ENCODE measurements around the gene COL20A1. TPM values are rescaled to one million over a fixed set of nuclear protein-coding genes. Genes with fewer than 3 reads are reported as not detected.
A peak's percentile ranks its signal among the peaks of the same experiment; 100 is the strongest.

COL20A1 gene
- total RNA-seq, 1 donor from 2014 or later: not detected

DNA sequence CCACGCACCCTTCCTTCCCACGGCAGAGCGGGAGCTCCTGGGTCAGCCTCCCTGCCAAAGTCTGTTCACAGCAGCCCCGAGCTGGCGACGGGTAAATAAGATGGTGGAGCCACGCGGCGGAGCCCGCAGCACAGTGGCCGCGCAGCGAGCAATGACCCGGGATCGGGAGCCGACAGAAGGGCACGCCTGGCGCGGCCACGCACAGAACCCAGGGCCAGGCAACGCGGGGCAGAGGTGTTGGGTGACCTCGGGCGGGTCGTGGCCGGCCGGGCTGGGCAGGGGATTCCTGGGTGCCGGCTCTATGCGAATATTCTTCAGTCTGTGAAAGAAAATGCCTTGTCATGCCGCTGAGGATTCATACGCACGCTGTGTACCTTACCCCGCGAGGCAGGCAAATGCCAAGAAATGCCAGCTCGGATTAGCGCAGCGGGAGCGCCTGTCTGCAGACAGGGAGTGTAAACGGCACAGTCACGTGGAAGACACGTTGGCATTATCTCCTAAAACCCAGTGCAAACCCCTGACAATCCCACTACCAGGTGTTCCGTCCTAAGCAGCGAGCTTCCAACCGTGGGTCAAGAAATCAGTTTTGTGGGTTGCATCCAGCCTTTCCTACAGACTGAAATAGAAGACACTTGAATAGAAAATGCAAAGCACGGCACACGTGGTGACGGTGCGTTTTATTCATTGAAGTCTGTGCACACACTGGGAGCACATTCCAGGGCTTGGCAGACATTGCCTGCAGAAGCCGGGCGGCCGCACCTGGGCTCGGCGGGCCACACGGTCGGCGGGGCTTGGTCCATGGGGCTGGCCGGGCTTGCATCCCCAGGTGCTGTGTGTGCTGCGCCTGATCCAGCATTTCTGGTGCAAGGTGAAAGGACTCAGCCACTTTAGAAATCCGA, 49.8 kb downstream of the COL20A1 start:
- no peak overlapping the region for H3K4me3 ChIP-seq
- DNase-seq (no peak), ATAC-seq (no peak)
- no peaks in the 10 kb centered on the region for H3K9me3 ChIP-seq
- no peaks in the 10 kb centered on the region for H3K36me3 ChIP-seq
- intact Hi-C loops (cut with DNase I): no loop called here
- H3K27me3 ChIP-seq: peaks cover 31% of the 10 kb centered on the region
- no peak overlapping the region for H3K27ac ChIP-seq
- TF ChIP-seq, protein P1, sequence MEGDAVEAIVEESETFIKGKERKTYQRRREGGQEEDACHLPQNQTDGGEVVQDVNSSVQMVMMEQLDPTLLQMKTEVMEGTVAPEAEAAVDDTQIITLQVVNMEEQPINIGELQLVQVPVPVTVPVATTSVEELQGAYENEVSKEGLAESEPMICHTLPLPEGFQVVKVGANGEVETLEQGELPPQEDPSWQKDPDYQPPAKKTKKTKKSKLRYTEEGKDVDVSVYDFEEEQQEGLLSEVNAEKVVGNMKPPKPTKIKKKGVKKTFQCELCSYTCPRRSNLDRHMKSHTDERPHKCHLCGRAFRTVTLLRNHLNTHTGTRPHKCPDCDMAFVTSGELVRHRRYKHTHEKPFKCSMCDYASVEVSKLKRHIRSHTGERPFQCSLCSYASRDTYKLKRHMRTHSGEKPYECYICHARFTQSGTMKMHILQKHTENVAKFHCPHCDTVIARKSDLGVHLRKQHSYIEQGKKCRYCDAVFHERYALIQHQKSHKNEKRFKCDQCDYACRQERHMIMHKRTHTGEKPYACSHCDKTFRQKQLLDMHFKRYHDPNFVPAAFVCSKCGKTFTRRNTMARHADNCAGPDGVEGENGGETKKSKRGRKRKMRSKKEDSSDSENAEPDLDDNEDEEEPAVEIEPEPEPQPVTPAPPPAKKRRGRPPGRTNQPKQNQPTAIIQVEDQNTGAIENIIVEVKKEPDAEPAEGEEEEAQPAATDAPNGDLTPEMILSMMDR (IDR thresholded peaks at IDR 0.05): no peak
- H3K4me1 ChIP-seq: peaks cover 4% of the 10 kb centered on the region

DNA sequence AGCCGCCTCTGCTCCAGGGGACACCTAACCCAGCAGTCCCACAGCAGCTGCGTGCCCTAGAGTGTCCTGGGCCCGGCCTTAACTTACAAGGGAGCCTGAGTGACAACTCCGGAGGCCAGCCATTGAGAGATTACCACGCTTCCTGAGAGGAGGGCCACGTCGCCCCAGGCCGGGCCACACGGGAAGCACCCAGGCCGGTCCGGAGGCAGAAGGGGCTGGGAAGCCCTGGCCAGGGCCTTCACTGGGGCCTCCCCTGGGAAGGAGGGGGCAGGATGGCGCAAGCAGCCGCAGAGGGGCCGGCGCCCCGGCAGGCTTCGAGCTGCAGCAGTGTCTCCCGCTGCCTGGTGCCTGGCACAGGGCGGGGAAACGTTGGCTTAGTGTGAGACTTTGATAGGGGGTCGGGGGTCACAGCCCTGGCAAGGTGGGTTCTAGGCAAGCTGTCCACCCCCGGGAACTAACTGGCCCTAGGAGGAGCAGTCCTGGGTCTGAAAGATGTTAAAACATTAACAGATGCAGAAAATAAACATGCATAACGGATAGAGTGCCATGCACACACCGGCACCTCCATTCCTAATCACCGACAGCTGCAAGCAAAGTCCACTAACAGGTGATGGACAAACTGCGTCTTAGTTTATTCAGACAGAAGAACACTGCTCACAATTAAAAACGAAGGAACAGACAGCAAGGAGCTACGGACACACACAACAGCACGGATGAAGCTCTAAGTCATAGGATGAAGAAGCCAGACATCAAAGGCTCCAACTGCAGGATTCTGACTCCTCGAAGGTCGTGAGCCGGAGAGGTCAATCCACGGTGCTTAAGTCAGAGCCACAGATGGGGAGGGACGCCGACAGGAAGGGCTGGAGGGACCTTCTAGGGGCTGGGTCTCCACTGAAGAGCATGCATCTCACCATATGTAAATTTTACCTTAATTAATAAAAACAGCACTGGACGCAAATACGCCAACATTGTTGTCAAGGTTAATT, 50.8 kb downstream of the COL20A1 start:
- no peak overlapping the region for H3K4me3 ChIP-seq
- no peaks in the 10 kb centered on the region for H3K9me3 ChIP-seq
- no peaks in the 10 kb centered on the region for H3K36me3 ChIP-seq
- H3K27me3 ChIP-seq: peaks cover 30% of the 10 kb centered on the region
- TF ChIP-seq, protein P1 (IDR thresholded peaks at IDR 0.05): no peak
- H3K27ac ChIP-seq: no peak overlapping the region
- ATAC-seq (no peak), DNase-seq (no peak)
- intact Hi-C loops (cut with DNase I): no loop called here
- peaks cover 4% of the 10 kb centered on the region for H3K4me1 ChIP-seq

DNA sequence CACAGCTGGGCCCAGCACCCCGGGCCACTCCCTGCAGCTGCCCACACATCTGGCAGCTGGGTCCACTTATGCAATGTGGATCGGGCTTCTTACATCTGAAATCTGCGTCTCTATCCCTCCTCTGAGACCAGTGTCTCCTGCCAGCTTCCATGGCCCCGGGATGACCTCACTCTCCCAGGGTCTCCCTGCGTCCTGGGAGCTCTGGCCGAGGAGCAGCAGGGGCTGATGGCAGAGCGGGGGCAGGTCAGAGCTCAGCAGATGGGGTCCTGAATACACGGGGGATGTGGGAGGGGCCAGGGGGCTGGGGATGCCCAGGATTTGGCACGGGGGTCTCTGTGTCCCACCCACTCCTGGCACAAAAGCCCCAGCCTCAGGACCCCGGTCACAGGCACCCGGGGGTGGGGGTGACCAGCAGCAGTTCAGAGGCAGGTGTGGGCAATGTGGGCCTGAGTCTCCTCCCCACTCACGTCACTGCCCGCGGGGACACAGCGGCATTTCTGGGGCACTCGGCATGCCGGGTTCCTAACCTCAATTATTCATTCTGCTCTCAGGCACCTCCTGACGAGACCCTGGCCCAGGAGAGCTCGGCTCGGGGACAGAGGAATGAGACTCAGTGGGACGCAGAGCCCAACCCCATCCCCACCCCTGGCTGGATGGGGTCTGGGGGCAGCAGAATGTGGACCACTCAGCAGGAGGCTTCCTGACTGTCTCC, 51.8 kb downstream of the COL20A1 start:
- no peak overlapping the region for H3K27ac ChIP-seq
- no peaks in the 10 kb centered on the region for H3K36me3 ChIP-seq
- no peak for DNase-seq
- TF ChIP-seq, protein P1 (IDR thresholded peaks at IDR 0.05): no peak
- peak; percentile 6 for ATAC-seq
- intact Hi-C loops (cut with DNase I): no loop called here
- H3K4me1 ChIP-seq: peaks cover 4% of the 10 kb centered on the region
- no peaks in the 10 kb centered on the region for H3K9me3 ChIP-seq
- no peak overlapping the region for H3K4me3 ChIP-seq
- peaks cover 30% of the 10 kb centered on the region for H3K27me3 ChIP-seq

DNA sequence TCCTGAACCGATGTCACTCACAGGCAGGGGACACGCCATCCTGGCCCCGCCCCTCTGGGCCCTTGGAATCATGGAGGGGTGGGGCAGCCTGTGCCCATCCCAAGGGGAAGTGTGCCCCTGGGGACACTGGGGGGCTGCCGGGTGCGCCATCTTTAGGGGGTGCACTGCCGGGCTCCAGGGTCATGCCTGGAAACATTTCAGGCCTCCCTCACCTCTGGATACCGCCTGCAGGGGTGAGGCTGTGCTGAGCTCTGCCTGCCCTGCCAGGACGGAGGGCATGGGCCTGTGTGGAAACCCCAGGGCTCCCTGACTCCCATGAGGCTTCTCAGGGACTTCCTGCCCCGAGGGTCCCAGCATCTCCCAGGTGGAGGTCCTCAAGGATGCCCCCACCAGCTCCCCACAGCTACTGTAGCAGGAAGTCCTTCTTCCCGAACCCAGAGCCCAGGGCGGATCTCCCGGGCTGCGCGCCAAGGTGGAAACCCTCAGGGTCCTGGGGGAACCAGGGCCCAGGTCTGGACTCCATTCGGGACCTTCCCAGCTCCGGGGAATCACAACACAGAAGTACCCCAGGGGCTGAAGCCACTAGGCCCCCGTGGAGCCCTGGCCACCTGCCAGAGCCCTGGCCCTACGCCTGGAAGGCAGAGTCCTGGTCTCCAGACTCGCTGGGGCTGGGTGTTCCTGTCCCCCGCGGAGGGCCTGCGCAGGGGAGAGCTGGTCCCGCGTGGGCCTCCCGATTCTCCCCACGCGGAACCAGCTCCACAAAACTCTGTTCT, 52.5 kb downstream of the COL20A1 start:
- H3K36me3 ChIP-seq: no peaks in the 10 kb centered on the region
- peaks cover 30% of the 10 kb centered on the region for H3K27me3 ChIP-seq
- DNase-seq (no peak), ATAC-seq (no peak)
- intact Hi-C loops (cut with DNase I): no loop called here
- TF ChIP-seq, protein P1 (IDR thresholded peaks at IDR 0.05): no peak
- no peak overlapping the region for H3K27ac ChIP-seq
- H3K9me3 ChIP-seq: no peaks in the 10 kb centered on the region
- H3K4me1 ChIP-seq: peaks cover 4% of the 10 kb centered on the region
- H3K4me3 ChIP-seq: no peak overlapping the region
